OCI-LY1 (cell line): ENCODE measurements around the gene DPH6.

Experiments
- EZH2 ChIP-seq: fragments of 200-600 bp; sonication (generic), shearing (Covaris generic); IDR thresholded peaks from 2 replicates; pipeline ENCODE4 v1.8.0; 2017; ENCODE audit warnings: borderline replicate concordance, mixed run types, mild to moderate bottlenecking, antibody characterized with exemption, low read length, moderate library complexity, mixed read lengths
- TF ChIP-seq, protein P1 (sequence below): fragments of 200-600 bp; sonication (generic), shearing (Covaris generic); IDR thresholded peaks from 2 replicates; pipeline ENCODE4 v1.5.1; 2017; ENCODE audit warnings: mild to moderate bottlenecking, antibody characterized with exemption, low read length, moderate library complexity, mixed read lengths

- TF ChIP-seq, protein P1, sequence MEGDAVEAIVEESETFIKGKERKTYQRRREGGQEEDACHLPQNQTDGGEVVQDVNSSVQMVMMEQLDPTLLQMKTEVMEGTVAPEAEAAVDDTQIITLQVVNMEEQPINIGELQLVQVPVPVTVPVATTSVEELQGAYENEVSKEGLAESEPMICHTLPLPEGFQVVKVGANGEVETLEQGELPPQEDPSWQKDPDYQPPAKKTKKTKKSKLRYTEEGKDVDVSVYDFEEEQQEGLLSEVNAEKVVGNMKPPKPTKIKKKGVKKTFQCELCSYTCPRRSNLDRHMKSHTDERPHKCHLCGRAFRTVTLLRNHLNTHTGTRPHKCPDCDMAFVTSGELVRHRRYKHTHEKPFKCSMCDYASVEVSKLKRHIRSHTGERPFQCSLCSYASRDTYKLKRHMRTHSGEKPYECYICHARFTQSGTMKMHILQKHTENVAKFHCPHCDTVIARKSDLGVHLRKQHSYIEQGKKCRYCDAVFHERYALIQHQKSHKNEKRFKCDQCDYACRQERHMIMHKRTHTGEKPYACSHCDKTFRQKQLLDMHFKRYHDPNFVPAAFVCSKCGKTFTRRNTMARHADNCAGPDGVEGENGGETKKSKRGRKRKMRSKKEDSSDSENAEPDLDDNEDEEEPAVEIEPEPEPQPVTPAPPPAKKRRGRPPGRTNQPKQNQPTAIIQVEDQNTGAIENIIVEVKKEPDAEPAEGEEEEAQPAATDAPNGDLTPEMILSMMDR: no peak
- TF ChIP-seq EZH2: no peak
Measured at GRCh38 chr15:35560870-35561269, 14.9 kb upstream of the DPH6 start.
